NCI-H1694 (cell line): ENCODE data around the gene SRMS.
"Not testable (repeated sequence)": the region's sequence is repeated elsewhere in the genome, so short reads cannot be mapped to it uniquely, and the experiment has no call there.

Experiments
- DNase-seq: peaks from one replicate; lab custom pipeline; 2025; lab: John Stamatoyannopoulos, UW

Gene SRMS

DNA sequence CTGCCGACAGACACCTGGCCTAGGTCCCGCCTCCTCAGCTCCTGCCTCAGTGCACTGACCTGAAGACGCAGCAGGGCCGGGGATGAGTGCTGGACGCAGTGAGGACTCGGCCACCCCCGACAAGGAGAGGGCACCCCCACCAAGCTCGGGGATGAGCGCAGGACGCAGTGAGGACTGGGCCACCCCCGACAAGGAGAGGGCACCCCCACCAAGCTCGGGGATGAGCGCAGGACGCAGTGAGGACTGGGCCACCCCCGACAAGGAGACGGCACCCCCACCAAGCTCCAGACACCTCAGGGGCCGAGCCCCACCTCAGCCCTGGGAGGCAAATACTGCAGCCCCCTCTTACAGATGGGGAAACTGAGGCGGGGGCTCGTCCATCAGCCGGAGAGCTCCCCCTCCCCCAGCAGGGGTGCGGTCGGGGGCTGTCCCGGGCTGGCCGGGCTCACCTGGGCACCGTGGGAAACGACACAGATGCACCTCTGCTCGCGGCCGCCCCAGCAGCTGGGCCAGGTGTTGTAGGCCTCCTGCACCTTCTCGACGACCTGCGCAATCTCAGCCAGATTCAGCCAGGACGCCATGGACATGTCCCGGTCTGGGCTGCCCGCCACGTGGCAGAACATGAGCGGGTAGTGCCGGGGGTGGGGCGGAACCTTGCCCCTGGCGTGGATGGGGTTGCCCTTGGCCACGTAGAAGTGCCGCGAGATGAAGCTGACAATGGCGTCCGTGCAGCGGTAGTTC, 19.0 kb upstream of the SRMS start:
- no peak for DNase-seq

DNA sequence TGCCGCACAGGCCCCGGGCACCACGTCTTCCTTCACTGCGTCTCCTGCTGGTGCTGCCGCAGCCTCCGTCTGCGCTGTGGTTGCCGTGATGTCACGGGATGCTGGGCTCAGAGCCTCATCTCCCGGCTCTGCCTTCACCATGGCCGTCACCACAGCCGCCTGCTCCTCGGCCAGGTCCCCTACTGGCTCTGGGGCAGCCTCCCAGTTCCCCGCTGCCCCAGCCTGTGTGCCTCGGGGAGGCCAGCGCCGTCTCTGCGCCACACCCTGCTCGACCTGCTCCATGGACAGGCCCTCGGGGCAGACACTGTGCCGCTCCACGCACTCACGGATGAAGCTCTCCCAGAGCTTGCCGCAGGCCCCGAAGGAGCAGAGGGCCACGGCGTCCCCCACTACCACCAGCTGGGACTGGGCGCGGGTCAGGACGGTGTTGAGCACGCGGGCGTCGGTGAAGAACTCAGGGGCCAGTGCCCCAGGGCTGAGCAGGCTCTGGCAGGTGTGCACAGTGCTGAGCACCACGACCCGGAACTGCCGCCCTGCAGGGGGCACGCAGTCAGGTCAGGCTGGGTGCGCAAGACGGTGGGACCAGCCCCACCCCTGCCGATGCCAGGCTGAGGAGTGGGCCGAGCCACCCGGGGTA, 18.3 kb upstream of the SRMS start:
- no peak for DNase-seq

DNA sequence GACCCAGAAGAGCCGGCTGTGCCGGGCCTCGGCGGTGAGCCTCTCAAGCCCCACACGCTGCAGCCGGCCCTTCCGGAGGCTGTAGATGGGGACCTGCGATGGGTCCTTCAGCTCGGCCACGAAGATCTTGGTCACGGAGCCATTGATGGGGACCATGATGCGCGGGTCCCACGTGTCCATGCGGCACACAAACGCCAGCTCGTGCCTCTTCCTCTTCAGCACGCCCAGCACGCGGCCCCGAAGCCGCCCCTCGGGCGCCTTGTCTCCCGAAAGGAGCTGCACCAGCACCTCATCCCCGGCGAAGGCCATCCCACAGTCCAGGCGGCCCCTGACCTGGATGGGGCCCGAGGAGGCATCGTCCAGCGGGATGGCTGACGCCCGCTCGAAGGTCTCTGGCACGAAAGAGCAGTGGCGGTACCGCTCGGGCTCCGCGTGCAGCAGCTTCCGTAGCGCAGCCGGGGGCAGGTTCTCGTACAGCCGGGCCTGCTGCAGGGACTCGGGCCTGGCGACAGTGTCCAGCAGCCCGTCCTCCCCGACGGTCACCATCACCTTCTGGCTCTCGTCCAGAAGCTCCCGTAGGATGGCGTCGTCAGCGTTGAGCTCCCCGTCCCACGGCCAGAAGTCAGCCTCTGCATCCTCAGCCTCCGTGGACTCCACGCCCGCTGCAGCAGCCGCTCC, 17.6 kb upstream of the SRMS start:
- no peak for DNase-seq

GRCh38 chr20:63564036-63564810, 16.7 kb upstream of the SRMS start:
- DNase-seq: no peak

GRCh38 chr20:63563225-63563935, 15.8 kb upstream of the SRMS start:
- DNase-seq: no peak

DNA sequence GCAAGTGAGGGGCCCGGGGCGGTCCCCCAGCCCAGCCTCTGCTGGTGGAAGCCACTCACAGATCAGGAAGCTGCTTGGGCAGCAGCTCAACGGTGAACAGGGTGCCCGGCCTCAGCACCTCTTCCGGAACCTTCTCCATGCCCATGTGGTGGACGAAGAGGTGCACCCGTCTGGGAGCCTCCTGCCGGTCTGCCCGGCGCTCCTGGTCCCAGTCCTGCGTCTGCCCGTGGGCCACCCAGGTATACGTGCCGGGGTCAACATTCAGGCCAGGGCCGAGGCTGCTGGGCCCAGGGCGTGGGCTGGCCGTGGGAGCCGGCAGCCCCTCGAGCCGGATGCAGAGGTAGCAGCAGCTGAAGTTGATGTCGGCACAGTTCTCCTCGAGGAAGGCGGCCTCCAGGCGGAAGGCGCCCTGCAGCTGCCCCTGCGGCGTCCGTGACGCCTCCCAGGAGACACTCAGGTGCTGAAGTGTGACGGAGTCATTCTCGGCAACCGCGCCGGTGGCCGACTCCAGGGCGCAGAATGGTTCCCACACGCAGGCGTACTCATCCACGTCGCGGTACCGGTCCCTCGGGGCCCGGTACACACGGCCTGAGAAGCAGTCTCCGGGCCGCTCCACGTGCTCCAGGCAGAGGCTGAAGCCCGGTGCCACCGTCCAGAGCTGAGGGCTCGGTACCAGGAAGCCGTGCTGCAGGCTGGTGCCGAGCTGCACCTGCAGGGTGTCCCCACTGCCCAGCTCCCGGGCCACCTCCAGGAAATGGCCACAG, 15.1 kb upstream of the SRMS start:
- DNase-seq: no peak

- no peak for DNase-seq
Measured at GRCh38 chr20:63561624-63562396, 14.3 kb upstream of the SRMS start.

GRCh38 chr20:63560856-63561609, 13.5 kb upstream of the SRMS start:
- no peak for DNase-seq

DNA sequence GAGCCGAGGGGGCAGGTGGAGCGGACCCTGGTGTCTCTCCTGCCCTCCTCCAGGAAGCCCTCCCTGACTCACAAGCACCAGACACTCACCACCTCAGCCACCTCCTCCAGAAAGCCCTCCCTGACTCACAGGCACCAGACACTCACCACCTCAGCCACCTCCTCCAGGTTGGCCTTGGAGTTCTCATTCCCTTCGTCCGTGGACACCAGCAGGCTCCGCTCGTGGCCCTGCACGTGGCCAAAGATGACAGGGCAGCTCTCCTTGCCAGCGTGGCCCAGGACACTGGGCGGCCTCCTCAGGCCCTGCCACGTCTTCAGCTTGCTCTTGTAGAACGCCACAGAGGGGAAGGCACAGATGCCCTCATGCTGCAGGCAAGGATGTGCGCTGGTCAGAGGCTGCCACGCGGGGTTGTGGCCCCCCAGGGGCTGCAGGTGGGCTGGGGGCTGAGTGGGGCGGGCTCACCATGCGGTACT, 12.8 kb upstream of the SRMS start:
- no peak for DNase-seq

DNA sequence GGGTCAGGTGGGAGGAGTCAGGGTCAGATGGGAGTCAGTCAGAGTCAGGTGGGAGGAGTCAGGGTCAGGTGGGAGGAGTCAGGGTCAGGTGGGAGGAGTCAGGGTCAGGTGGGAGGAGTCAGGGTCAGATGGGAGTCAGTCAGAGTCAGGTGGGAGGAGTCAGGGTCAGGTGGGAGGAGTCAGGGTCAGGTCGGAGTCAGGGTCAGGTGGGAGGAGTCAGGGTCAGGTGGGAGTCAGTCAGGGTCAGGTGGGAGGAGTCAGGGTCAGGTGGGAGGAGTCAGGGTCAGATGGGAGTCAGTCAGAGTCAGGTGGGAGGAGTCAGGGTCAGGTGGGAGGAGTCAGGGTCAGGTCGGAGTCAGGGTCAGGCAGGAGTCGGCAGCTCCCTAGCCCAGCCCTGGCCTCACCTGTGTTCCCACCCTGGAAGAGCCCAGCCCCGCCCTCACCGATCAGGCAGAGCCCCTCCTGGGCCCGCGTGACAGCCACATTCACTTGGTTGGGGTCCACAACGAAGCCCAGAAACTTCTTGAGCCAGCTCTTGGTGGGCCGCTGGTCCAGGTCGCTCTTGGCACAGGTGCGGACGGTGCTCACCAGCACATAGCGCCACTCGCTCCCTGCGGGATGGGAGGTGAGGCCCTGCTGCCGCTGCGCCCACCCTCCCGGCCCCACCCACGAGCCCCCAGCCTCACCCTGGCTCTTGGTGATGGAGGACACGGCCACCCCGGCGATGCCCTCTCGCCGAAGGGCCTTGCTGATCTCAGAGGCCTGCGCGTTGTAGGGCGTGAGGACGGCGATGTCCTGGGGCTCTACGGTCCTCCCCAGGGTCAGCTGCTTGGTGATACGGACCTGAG, 12.2 kb upstream of the SRMS start:
- not testable (repeated sequence) for DNase-seq

DNA sequence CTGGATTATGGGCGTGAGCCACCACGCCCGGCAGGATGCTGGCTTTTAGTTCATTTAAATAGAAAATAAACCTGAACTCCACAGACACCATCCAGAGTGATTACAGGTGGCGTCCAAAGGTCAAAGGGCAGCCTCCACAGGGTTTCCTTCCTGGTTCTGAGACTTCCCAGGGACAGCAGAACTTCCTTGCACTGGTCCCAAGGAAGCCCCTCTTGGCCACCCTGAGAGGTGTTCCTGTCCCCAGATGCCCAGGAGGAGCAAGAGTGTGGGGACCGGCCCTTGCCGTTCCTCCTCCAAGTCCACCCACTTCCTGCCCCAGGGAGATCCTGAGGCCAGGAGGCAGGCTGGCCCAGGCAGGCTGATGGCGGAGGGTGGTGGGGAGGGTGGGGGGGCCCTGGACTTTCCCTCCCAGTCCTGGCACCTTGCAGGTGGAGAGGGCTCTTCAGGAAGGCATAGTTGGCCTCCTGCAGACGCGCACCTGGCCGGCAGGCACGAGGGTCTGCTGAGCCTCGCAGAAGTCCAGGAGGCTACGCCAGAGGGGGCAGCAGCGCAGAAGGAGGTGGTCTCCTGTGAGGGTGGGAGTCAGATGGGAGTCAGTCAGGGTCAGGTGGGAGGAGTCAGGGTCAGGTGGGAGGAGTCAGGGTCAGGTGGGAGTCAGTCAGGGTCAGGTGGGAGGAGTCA, 11.4 kb upstream of the SRMS start:
- no peak for DNase-seq

- no peak for DNase-seq
Measured at GRCh38 chr20:63557481-63557891, 9.9 kb upstream of the SRMS start.

DNA sequence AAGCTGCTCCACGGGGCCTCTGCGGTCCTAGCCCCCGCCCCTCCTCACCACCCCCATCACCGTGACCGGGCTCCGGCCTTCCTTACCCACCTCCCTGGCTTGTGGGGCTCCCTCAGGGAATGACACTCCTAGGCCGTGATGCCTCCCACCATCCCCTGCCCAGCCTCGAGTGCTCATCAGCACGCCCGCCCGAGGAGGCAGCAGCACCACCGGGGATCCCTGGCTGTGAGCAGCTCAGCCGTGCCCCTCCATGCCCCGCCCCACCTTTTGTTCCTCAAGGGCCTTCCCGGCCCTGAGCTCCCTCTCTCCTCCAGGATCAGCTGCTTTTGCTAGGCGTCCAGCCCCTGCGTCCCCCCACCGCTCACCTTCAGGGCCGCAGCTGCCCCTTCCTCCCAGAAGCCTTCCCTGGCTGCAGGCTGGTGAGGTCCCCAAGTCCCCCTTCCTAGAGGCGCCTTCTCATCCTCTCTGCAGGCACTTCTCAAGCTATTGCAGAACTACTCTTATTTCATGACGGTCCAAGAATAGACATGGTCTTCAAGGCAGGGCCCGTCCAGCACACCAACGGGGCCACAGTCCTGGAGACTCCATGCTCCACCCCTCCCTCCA, 9.4 kb upstream of the SRMS start:
- no peak for DNase-seq

DNA sequence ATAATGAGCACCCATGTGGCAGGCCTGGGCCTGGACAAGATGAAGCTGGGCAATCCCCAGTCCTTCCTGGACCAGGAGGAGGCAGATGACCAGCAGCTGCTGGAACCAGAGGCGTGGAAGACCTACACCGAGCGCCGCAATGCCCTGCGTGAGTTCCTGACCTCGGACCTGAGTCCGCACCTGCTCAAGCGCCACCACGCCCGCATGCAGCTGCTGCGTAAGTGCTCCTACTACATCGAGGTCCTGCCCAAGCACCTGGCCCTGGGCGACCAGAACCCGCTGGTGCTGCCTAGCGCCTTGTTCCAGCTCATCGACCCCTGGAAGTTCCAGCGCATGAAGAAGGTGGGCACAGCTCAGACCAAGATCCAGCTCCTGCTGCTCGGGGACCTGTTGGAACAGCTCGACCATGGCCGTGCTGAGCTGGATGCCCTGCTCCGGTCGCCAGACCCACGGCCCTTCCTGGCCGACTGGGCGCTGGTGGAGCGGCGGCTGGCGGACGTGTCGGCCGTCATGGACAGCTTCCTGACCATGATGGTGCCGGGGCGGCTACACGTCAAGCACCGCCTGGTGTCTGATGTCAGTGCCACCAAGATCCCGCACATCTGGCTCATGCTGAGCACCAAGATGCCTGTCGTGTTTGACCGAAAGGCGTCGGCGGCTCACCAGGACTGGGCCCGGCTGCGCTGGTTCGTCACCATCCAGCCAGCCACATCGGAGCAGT, 8.3 kb upstream of the SRMS start:
- DNase-seq: no peak

DNA sequence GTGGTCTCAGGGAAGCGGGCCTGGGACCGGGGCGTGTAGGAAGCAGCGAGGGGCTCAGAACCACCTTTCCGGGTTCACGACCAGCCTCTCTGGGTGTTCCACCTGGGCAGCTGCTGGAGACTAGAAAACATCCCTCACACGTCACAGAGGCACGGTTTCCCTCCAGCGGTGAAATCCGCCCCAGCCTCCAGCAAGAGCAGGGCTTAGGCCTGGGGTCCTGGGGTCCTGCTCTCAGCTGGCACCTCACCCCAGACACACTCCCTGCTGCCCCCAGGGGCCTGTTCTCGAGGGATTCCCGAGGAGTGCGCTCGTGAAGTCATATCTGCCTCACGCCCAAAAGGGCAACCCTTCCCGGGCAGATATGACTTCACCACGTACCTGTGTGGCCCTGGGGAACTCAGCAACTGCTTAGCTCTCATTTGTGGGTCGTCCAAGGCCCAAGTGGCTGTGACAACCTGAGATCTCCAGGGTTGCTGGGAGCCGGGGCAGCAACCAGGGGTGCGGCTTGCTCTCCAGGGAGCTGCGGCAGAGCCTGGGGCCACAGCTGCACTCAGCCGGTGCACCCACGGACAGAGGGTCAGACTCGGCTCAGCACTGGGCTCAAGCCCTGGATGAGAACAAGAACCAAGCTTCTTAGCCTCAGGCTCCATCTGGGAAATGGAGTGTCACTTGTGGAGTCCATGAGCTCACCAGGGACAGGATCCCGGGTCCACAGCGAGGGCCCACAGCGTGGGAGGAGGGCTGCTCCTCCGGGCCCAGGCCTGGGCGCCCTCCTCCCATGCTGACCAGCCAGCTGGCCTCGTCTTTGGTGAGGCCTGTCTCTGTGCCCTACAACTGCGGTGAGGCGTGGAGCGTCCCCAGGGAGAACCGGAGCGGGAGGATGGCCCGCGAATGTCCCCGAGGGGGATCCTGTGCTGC, 7.1 kb upstream of the SRMS start:
- no peak for DNase-seq

- no peak for DNase-seq
Measured at GRCh38 chr20:63553933-63554290, 6.4 kb upstream of the SRMS start, which contains the start of gene FNDC11. Gene FNDC11, plus strand, starts transcription at chr20:63554159. Its CDS starts 1,505 bp downstream, at chr20:63555664.
